Amniotic epithelial cell (primary cell): Measurements from ENCODE around the gene CH25H.

Experiments used
- DNase-seq: peaks from one replicate; pipeline ENCODE4 v3.0.0-alpha.2; 2010; ENCODE audit warnings: low read depth

CH25H gene

DNA sequence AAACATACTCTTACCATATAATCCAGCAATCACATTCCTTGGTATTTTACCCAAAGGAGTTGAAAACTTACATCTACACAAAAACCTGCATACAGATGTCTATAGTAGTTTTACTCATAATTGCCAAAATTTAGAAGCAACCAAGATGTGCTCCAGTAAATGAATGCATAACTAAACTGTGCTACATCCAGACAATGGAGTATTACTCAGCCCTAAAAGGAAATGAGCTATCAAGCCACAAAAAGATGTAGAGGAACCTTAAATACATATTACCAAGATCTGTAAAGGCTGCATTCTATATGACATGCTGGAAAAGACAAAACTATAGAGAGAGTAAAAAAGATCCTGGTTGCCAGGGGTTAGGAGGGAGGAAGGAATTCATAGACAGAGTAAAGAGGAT is 21.8 kb upstream of the CH25H start:
- DNase-seq, result no peak

DNA sequence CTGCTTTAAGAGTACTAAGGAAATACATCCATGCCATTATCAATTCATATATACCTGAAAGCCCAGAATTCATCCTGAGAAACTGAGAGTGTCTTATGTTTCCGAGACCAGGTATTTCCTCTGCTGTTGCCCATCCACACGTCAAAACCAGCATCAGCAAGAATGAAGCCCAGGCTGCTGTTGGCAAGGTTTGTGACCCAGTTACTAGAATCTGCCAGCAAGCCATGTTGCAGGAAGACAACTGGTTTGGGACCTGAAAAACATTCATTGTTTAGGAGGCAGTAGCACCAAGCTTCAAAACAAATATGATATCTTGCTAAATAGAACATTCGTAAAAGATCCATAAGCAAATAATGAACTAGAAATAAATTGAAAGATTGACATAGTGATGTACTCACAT is 21.0 kb upstream of the CH25H start:
- no peak for DNase-seq

DNA sequence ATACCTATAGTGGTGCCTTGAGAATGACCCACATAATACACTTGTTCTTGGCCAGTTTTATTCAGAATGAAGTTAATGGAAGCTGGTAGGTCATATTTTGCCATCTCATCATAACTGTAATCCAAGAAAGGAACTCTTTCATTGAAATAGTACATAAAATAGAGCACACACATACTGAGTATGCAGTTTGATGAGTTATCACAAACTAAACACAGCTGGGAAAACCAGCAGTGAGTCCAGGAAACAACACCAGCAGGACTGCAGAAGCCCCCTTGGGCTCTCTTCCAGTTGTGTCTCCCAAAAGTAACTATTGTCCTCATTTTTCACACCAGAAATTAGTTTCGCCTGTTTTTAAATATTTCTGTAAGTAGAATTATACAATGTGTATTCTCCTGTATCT is 19.8 kb upstream of the CH25H start:
- no peak for DNase-seq

DNA sequence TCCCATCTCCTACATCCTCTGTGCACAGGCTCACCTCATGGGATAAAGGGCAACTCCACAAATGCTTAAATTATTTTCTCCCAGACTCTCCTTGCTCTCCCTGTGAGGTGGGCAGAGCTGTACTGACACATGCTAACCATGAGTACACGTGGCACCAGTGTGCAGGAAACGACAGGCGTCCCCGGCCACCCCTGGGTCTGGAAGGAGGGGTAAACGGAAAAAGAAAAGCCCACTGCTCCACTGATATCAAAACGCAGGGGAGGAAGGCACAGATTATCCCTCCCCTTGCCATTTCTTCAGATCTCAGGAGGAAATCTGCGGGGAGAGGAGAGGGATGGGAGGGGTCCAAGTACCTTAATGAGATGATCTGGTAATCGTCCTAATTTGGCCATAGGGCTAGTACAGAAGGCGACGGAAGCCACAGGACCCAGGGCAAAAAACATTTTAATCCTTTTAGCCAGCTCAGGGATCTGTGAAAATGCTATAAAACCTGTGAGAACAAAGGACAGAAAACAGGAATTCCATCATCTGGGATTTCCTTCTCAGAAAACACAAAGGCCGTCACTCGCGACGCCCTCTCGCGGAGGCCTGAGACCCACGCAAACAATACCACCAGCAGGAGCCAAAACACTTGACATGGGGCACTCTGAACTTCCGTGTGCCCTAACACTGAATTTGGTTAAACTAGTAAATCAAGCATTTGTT is 17.8 kb upstream of the CH25H start:
- no peak for DNase-seq

DNA sequence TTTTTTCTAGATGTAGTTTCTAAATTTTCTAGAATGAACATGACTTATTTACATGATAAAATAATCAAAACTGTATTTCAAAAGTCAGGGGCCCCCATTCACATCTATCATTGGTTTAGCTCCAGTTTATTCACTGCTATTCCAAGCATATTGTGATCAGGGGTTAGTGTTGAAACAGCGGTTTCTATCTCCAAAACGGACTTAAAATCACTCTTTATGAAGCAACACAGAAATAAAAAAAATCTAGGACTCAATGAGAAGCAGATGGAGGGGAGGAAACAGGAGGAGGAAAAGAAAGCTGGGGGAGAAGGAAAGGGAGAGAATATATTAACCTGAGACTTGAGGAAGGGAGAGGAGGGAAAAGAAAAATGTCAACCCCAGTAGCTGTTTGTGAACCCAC is 14.8 kb upstream of the CH25H start:
- no peak for DNase-seq

DNA sequence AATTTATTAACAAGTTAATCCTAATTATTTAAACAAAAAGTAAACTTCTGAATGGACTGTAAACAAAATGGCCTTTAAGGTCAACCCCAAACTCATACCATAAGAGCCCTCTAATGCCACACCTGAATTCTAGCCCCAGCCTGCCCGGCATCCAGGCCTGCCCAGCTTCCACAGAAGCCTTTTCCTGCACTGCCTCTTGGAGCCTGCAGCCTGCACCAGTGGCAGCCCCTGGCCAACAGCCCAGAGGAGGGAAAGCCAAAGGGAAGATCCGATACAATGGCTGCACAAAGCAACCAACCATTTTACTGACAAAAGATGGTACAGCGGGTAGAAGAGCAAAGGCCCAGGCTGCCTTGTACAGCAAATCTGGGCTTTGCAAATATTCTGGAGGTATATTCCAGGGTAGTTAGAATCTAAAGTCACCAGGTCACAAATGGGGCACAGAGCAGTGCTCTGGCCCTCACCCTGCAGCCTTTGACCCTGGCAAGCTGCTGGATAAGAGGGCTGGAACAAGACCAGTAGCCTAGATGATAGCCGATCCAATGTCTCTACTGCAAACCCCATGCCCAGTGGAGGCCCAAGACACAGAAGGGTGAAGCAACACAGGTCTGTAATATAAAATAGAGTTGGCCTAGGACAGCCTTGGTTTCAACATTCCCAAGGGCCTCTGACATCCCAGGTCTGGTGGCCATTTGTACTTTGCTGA is 12.5 kb upstream of the CH25H start:
- no peak for DNase-seq

DNA sequence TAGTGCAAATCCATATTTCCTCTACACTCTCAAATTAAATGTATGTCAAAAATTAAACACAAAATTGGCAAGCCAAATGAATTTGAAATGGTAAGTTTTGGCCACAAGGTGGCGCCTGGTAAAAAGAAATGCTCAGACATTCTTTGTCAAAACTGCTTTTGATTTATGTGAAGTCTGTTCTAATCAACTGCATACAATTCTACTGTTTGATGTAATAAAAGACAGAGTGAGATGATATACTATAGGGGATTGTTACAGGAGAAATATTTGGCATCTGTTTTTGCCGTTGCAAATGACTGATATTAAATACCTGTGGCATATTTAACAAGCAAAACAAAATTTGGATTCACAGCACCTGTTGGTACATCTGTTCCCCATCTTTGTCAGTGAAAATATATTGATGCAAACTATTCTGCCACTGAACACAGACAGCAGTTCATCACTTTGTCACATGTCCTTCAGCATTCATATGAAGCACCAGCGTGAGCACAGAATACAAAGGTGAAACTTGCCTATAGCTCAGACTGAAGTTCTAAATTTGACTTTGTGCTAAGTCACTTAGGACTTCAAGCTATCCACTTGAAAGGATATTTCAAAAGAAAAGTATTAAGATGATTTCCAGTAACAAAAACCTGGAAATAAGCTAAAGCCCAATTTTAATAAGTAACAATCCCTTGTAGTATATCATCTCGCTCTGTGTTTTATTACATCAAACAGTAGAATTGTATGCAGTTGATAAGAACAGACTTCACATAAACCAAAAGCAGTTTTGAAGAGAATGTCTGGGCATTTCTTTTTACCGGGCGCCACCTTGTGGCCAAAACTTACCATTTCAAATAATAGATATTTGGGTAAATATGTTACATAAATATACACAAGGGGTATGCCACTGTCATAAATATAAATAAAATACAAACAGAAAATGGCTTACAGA is 10.2 kb upstream of the CH25H start:
- DNase-seq, result peak; percentile 61

DNA sequence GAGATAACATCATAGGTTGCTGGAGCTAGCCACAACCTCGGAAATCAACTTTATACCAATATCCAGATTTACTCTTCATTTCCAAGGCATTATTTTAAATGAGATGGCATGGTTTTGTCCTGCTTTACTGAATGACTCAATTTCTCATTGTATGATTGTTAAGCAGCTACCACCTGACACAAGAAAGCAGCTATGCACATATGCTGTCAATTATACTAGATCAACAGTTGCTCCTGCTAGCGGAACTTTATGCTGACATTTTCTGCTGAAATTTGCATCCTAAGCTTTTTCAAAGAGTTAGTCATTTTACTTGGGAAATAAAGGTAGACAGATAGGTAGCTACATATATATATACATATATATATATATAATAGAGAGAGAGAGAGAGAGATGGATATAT is 8.9 kb upstream of the CH25H start:
- no peak for DNase-seq

DNA sequence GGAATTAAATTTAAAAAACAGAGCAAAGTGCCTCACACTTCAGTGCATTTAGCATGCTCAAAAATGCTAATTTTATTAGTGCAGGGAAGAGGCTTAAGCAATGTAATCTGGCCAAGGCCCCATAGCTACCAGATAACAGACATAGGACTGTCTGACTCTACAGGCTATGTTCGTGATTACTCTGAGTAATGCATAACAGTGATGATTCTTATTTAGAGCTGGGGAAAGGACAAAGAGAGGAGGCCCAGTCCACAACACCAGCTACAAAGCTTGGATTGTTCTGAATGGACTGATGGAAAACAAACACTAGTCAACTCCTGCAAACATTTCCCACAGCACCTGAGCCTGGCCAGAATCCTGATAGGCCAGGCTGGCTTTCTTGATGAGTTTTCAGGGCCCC is 8.4 kb upstream of the CH25H start:
- peak; percentile 14 for DNase-seq

DNA sequence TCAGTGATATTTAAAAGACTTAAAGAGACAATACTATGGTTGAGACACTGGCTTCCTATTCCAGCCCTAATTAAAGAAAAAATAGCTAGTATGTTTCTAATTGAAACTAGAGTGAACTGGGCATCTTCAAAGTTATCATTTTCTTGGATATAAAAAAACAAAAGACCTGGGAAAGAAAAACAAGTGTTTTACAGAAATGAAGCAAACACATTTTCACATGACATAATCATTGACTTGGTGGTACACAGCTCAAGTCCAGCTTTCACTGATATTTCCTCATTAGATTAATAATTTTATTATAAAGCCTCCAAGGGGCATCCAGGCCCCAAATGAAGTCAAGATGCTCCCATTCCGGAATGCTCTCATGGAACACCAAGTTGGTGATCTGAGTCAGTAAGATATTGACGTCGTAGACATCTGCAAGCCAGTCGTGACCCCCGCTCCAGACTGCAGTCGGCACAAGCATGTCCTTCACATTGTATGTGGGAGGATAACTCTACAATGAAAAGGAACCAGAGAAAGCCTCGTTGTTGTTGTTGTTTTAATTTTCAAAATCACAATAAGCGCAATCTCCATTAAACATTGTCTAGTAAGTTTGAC is 7.5 kb upstream of the CH25H start:
- no peak for DNase-seq

DNA sequence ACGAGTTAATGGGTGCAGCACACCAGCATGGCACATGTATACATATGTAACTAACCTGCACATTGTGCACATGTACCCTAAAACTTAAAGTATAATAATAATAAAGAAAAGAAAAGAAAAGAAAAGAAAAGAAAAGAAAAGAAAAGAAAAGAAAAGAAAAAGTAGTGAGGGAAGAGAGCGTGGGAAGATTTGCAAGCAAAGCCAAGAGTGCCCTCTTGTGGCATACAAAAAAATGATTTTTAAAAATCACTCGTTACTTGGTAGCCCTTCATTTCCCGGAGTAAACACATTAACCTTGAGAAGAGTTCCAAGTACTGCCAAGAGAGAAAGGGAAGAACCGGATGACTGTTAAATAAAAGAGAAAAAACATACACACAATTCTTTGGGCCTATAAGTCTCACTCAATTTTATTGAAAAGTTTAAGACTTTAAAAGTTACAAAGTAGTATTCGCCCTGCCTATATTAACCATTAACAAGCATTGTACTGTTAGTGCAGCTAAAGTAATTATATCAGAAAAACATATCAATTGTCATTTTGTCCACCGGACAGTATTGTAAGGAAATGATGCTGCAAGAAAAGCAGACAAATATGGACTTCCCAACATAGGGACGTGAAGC is 6.2 kb upstream of the CH25H start:
- DNase-seq, result peak; percentile 63

DNA sequence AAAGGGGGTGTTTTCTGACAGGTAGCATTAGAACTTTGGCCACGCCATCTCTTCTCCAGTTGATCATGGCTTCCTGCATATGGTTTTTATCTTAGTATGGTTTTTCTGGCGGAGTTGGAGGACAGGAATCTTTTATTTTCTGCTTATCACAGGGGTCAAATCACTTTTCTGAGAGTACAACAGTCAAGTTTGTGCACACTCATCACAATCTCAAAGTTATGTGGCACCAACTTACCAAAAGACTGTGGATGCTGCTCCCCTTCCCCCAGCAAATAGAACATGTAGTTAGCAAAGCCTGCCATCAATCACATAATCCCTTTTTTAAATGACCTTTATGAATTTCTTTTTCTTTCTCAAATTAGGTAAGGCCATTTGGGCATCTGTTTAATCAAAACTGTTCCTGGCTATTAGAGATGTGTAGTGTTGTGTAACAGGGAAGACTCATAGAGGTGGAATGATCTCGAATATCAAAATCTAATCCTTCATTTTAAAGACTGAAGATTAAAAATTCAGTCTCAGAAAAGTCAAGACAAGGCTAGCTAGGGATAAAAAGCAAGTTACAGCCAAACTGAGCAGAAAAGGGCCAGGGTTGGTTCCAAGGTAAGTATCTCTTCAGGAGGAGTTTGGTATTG is 3.8 kb upstream of the CH25H start:
- peak; percentile 10 for DNase-seq

DNA sequence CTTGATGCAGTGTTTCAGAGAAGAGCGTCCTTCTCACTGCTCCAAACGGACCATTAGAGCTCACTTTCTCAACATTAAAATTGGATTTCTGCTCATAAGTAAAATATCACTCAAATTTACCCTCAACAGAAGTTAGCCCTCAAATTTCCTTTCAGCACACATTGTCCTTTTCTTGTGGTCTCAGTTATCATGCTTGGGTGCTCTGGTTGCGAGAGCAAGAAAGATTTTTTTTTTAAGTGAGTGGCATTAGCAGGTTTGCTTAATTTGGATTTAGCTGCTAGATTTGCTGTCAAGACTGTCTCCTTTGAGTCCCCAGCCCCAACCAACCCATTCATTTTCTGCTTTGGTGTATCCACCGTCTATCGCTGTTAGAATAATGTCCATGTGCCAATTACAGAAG is 2.6 kb upstream of the CH25H start:
- DNase-seq, result no peak

DNA sequence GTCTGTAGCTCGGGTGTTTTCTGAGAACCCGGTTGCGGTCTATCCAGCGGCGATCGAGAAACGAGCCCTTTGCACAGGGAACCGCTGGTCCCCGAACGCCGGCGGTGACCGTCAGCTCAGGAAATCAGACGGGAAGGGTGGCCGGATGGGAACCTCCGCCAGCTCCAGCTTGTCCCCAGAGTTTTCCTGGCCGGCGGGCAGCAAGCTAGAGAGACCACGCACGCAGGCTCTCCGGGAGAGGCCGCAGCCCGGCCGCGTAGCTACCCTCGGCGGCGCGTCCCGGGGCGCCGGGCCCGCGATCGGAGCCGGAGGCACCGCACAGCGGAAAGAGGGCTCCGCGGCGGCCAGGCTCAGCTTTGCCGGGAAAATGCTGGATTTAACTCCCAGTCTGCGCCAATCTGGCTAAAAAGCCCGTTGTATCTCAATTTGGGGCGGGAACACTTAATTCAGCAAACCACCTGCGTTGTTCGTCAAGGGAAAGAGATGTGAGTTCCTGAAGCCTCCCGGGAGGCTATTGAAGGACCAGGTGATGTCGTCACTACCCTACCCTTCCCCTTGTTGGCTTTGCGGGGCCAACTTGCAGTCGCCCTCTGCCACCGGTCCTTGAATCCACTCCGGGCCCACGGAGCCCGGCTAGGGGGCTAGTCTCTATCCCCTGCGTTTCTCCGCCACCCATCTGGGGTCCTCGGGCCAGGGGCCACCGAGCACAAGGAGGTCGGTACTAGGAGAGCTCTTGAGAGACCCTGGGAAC is 859 bp upstream of the CH25H start:
- DNase-seq, result peak; percentile 3

DNA sequence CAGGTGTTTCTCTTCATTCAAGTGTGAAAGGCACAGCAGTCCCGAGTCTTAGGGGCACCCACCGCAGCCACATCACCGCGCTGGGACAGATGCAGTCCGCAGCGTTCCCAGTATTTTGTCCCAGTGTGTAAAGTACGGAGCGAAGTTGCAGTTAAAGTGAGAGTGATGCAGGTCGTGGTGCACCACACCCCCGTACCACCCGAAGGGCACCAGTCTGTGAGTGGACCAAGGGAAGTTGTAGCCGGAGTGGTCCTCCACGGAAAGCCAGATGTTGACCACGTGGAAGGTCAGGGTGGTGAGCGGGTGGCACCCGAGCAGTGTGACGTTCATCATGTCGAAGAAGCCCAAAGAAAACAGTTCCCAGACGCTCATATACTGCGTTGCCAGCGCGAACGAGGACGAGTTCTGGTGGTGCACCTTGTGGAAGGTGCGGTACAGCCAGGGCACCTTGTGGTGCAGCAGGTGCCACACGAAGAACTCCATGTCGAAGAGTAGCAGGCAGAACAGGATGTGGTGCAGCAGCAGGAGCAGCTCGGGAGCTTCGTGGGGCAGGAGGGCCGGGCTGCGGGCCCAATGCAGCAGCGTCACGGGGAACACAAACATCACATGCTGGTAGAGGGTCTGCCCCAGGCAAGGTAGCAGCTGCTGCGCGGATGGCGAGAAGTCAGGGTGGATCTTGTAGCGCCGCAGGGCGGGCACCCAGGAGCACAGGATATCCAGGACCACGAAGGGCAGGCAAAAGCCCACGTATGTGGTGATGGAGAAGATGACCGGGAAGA is 526 bp downstream of the CH25H start:
- DNase-seq, result no peak

DNA sequence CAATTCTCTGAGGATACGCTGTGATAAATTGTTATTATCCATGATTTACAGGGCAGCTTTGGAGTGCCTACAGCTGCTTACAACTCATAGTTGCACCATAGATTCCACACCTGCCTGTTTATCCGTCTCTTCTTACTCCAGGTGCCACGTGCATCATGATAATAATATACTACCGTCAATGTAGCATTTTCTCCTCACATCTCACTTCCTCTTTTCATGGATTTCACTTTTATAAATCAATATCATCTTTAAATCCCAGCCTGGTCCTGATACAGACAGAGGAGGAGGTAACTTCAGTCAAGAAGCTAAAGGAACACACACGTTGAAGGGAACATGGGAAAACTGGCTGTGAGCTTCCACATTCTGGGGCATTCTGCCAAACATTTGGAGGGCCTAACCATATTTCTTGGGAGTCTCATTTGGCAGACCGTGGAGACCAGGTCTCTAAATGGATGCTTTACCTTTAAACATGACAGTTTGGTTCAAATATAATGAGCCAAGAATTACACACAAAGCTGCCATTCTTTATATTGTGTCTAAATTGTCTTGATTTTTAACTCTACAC is 2.4 kb downstream of the CH25H start:
- DNase-seq, result no peak

DNA sequence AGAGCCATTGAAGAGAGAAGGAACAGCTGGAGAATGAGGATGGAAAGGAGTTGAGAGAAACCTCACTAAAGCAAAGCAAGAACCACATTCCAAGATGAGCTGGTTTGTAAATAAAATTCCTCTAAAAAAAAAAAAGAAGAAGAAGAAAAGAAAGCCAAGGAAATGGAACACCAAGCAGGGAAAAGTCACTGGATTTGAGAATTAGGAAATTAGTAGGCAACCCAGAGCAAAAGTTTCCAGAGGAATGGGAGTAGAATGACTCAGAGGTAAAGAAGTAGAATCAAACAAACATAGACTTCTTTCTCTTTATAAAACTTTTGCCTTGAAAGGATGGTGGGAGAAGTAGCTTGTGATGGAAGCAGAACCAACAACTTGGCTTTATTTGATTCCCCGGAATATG is 3.9 kb downstream of the CH25H start:
- no peak for DNase-seq

DNA sequence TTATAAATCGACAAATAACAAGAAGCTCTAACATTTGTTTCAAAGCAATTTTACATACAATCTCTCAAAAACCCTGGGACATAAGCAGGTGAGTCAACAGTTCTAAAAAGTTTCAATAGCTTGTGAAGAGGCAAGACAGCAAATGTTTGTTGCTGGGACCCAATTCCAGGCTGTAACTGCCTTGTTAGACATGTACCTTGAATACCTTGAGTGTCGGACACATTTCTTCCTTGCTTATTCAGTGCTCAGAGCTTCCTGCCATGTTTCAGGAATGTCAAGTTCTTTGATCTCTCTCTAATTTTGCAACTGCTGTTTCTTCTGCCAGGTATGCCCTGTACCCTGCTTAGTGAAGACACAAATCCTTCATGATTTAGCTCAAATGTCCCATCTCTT is 5.1 kb downstream of the CH25H start:
- no peak for DNase-seq

DNA sequence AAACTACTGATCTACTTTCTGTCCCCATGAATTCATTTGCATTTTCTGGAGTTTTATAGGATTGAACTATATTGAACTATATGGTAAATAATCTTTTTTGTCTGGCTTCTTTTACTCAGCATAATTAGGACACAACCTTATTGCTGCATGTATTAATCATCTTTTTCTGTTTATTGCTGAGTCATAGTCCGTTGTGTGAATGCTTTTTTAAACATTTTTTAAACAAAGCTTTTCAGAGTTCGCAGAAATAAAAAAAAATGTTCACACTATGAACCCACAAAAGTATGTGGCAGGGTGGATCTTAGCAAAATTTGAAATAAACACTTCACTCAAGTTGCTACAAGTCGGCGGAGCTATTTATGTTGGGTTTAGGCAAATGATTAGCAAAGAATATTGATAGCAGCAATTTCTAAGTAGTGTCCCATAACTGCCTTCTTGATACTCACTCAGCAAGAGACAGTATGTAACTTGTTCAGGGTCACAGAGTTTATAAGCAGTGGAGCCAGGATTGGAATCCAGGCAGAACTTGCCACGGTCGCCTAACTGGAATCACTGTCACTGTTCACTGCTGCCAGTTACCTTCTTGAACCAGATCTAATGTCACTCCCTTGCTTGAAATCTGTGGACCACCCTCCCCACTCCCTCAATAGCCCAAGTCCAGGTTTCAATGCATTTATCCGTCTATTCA is 5.6 kb downstream of the CH25H start:
- peak; percentile 3 for DNase-seq
